ENCODE results near the gene LCA5L.

DNA sequence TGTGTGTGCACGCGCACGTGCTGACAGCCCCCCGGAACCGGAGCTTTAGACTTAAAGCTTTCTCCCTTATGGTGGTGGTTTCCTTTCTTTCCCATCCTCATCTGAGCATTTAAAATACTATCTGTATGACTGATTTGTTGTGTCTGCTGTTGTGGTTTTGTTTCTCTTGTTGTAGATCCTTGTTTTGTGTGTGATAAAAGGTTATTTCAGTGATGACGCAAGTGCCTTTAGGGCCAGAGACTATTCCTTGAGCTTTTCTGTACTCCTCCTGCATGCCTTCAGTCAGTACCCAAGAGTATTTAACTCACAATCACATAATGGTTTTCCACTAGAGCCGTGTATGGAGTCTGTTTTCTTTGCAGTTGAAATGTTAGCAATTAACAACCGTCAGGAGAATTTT, 45.4 kb downstream of the LCA5L start:
- TF ChIP-seq, protein P1, sequence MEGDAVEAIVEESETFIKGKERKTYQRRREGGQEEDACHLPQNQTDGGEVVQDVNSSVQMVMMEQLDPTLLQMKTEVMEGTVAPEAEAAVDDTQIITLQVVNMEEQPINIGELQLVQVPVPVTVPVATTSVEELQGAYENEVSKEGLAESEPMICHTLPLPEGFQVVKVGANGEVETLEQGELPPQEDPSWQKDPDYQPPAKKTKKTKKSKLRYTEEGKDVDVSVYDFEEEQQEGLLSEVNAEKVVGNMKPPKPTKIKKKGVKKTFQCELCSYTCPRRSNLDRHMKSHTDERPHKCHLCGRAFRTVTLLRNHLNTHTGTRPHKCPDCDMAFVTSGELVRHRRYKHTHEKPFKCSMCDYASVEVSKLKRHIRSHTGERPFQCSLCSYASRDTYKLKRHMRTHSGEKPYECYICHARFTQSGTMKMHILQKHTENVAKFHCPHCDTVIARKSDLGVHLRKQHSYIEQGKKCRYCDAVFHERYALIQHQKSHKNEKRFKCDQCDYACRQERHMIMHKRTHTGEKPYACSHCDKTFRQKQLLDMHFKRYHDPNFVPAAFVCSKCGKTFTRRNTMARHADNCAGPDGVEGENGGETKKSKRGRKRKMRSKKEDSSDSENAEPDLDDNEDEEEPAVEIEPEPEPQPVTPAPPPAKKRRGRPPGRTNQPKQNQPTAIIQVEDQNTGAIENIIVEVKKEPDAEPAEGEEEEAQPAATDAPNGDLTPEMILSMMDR (IDR thresholded peaks at IDR 0.05; ENCODE audit: poor library complexity), result no peak
- no peak for TF ChIP-seq EZH2 (IDR thresholded peaks at IDR 0.05; ENCODE audit: borderline replicate concordance)

All from hepatocyte (in vitro differentiated cells).